ENCODE measurements around the gene MTHFD1. TPM values are rescaled to one million over a fixed set of nuclear protein-coding genes. Genes with fewer than 3 reads are reported as not detected.

The MTHFD1 gene
- polyA plus RNA-seq, 1 donor (not counting 4 experiments of a cell fraction or from before 2014, with no cell fraction given): 63.2 TPM

- H3K9me1 ChIP-seq (ENCODE audit: control insufficient read depth, extremely low read depth, insufficient read depth, low read length): no peaks in the 10 kb centered on the region
- H3K27ac ChIP-seq (ENCODE audit: control insufficient read depth, insufficient read depth, low read length): no peak overlapping the region
- FAIRE-seq (no peak), DNase-seq (ENCODE audit: low read depth, low spot score) (no peak)
- H3K36me3 ChIP-seq (ENCODE audit: control insufficient read depth in 2 of 2, extremely low read depth in 1 of 2, insufficient read depth in 2 of 2, low read length in 2 of 2): no peaks in the 10 kb centered on the region
- H3K9ac ChIP-seq (ENCODE audit: control insufficient read depth, extremely low read depth, insufficient read depth, low read length): no peak overlapping the region
- no peak for TF ChIP-seq EZH2 (IDR thresholded peaks at IDR 0.05; ENCODE audit: low read length)
- no peak for TF ChIP-seq CTCF (optimal IDR thresholded peaks at IDR 0.05 in 1 of 3, IDR thresholded peaks at IDR 0.05 in 1 of 3, conservative IDR thresholded peaks at IDR 0.05 in 1 of 3; ENCODE audit: extremely low read depth in 1 of 3, insufficient read depth in 2 of 3, low read length in 3 of 3)
- peaks cover 2% of the 10 kb centered on the region for H3K79me2 ChIP-seq (ENCODE audit: control insufficient read depth, insufficient read depth, low read length)
- no peak overlapping the region for H3K4me3 ChIP-seq (ENCODE audit: control insufficient read depth in 2 of 3, extremely low read depth in 1 of 3, insufficient read depth in 2 of 3, low read depth in 1 of 3, low read length in 3 of 3)
- H3K4me2 ChIP-seq (ENCODE audit: control insufficient read depth, extremely low read depth, insufficient read depth, low read depth, low read length): no peak overlapping the region
- no peaks in the 10 kb centered on the region for H3K9me3 ChIP-seq (ENCODE audit: control insufficient read depth, low read depth, low read length)
- H3K4me1 ChIP-seq (ENCODE audit: control insufficient read depth, extremely low read depth, insufficient read depth, low read length): peaks cover 13% of the 10 kb centered on the region
- no peaks in the 10 kb centered on the region for H3K27me3 ChIP-seq (ENCODE audit: control insufficient read depth, extremely low read depth, insufficient read depth, low read length)
- dilution Hi-C loops (cut with MboI; ENCODE audit: extremely low pct_ligation_motif_present, low sequenced_read_pairs): no loop called here
- no peak overlapping the region for H2AFZ ChIP-seq (ENCODE audit: control insufficient read depth, low read length)
- H4K20me1 ChIP-seq (ENCODE audit: control insufficient read depth, extremely low read depth, insufficient read depth, low read length): no peaks in the 10 kb centered on the region
Measured at GRCh38 chr14:64340560-64341196, 47.5 kb upstream of the MTHFD1 start.

GRCh38 chr14:64347748-64348147, 40.4 kb upstream of the MTHFD1 start:
- dilution Hi-C loops (cut with MboI; ENCODE audit: extremely low pct_ligation_motif_present, low sequenced_read_pairs): no loop called here
- Histone ChIP-seq H3K4me2 (ENCODE audit: control insufficient read depth, extremely low read depth, insufficient read depth, low read depth, low read length) (no peak overlapping the region), H2AFZ (ENCODE audit: control insufficient read depth, low read length) (no peak overlapping the region), H3K79me2 (ENCODE audit: control insufficient read depth, insufficient read depth, low read length) (no peaks in the 10 kb centered on the region), H3K9me1 (ENCODE audit: control insufficient read depth, extremely low read depth, insufficient read depth, low read length) (no peaks in the 10 kb centered on the region), H3K4me1 (ENCODE audit: control insufficient read depth, extremely low read depth, insufficient read depth, low read length) (no peaks in the 10 kb centered on the region), H3K4me3 (ENCODE audit: control insufficient read depth in 2 of 3, extremely low read depth in 1 of 3, insufficient read depth in 2 of 3, low read depth in 1 of 3, low read length in 3 of 3) (no peak overlapping the region), H4K20me1 (ENCODE audit: control insufficient read depth, extremely low read depth, insufficient read depth, low read length) (no peaks in the 10 kb centered on the region), H3K27me3 (ENCODE audit: control insufficient read depth, extremely low read depth, insufficient read depth, low read length) (no peaks in the 10 kb centered on the region), H3K36me3 (ENCODE audit: control insufficient read depth in 2 of 2, extremely low read depth in 1 of 2, insufficient read depth in 2 of 2, low read length in 2 of 2) (no peaks in the 10 kb centered on the region), H3K9ac (ENCODE audit: control insufficient read depth, extremely low read depth, insufficient read depth, low read length) (no peak overlapping the region), H3K27ac (ENCODE audit: control insufficient read depth, insufficient read depth, low read length) (no peak overlapping the region), H3K9me3 (ENCODE audit: control insufficient read depth, low read depth, low read length) (no peaks in the 10 kb centered on the region)
- DNase-seq (ENCODE audit: low read depth, low spot score): no peak
- TF ChIP-seq EZH2 (IDR thresholded peaks at IDR 0.05; ENCODE audit: low read length) (no peak), CTCF (optimal IDR thresholded peaks at IDR 0.05 in 1 of 3, IDR thresholded peaks at IDR 0.05 in 1 of 3, conservative IDR thresholded peaks at IDR 0.05 in 1 of 3; ENCODE audit: extremely low read depth in 1 of 3, insufficient read depth in 2 of 3, low read length in 3 of 3) (no peak)
- FAIRE-seq: no peak
